WTC11 (cell line): ENCODE data around the gene USP44. TPM values are rescaled to one million over a fixed set of nuclear protein-coding genes. Genes with fewer than 3 reads are reported as not detected.

ENCODE experiments used
- JAZF1 ChIP-seq: fragments of 250-450 bp; sonication (Bioruptor Pico); IDR thresholded peaks from 2 replicates; pipeline ENCODE4 v1.9.0; 2021; ENCODE audit warnings: moderate library complexity, mild to moderate bottlenecking, inconsistent platforms
- KAT7 ChIP-seq: sonication (generic); formaldehyde crosslinking; IDR thresholded peaks from 2 replicates; pipeline ENCODE4 v1.8.1; 2023; ENCODE audit warnings: missing genetic modification reagents, mild to moderate bottlenecking, borderline replicate concordance
- TEAD1 ChIP-seq: sonication (generic); formaldehyde crosslinking; IDR thresholded peaks from 2 replicates; pipeline ENCODE4 v1.8.0; 2022; ENCODE audit warnings: mild to moderate bottlenecking, missing genetic modification reagents
- ZNF416 ChIP-seq: fragments of 250-450 bp; sonication (Bioruptor Pico); IDR thresholded peaks from 2 replicates; pipeline ENCODE4 v1.9.0; 2021; ENCODE audit warnings: mild to moderate bottlenecking, inconsistent platforms
- total RNA-seq: library from RNA; stranded (reverse); gene quantifications from 3 replicates; pipeline ENCODE4 v1.2.3, GENCODE V29; 2021
- TF ChIP-seq, protein P1 (sequence below): sonication (generic); formaldehyde crosslinking; IDR thresholded peaks from 2 replicates; pipeline ENCODE4 v1.8.1; 2023; ENCODE audit warnings: mild to moderate bottlenecking, missing genetic modification reagents, borderline replicate concordance
- TF ChIP-seq, protein P2 (sequence below): fragments of 250-450 bp; sonication (Bioruptor Pico); IDR thresholded peaks from 2 replicates; pipeline ENCODE4 v1.9.0; 2021; ENCODE audit warnings: mild to moderate bottlenecking
- TF ChIP-seq, protein P3 (sequence below): sonication (generic); formaldehyde crosslinking; IDR thresholded peaks from 2 replicates; pipeline ENCODE4 v1.8.0; 2022; ENCODE audit warnings: missing genetic modification reagents
- TF ChIP-seq, protein P4 (sequence below): sonication (generic); formaldehyde crosslinking; IDR thresholded peaks from 2 replicates; pipeline ENCODE4 v1.8.0; 2022; ENCODE audit warnings: mild to moderate bottlenecking, missing genetic modification reagents
- TF ChIP-seq, protein P5 (sequence below): fragments of 250-450 bp; sonication (Bioruptor Pico); IDR thresholded peaks from 2 replicates; pipeline ENCODE4 v2.1.2; 2022; ENCODE audit warnings: mild to moderate bottlenecking, moderate library complexity
- TF ChIP-seq, protein P6 (sequence below): sonication (generic); formaldehyde crosslinking; IDR thresholded peaks from 2 replicates; pipeline ENCODE4 v1.8.0; 2023; ENCODE audit warnings: missing genetic modification reagents, mild to moderate bottlenecking, borderline replicate concordance
- TF ChIP-seq, protein P7 (sequence below): fragments of 200-600 bp; IDR thresholded peaks from 2 replicates; pipeline ENCODE4 v1.8.0; 2022; ENCODE audit warnings: antibody characterized with exemption
- TF ChIP-seq, protein P8 (sequence below): sonication (generic); formaldehyde crosslinking; IDR thresholded peaks from 2 replicates; pipeline ENCODE4 v1.8.1; 2023; ENCODE audit warnings: mild to moderate bottlenecking, missing genetic modification reagents

The USP44 gene
- total RNA-seq, 1 experiment from 2014 or later = 93.4 TPM

DNA sequence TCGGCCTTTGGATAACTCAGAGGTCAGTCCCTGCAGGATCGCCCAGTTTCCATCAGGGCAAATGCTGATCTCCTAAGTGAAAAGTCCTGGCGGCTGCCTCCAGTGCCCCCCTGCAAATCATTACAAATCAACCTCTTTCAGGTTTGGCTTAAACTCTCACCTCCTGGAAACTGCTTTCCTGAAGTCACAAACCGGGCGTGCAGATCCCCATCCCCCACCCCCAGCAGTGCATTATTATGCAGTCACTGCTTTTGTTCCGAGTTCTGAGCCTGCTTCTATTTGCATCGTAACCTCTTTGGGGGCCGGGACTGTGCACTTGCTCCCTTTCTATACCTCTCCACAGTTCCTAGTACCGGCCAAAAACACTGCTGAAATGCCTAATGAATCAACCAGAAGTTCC lies at the start of gene USP44 (continued):
- TF ChIP-seq, protein P1, sequence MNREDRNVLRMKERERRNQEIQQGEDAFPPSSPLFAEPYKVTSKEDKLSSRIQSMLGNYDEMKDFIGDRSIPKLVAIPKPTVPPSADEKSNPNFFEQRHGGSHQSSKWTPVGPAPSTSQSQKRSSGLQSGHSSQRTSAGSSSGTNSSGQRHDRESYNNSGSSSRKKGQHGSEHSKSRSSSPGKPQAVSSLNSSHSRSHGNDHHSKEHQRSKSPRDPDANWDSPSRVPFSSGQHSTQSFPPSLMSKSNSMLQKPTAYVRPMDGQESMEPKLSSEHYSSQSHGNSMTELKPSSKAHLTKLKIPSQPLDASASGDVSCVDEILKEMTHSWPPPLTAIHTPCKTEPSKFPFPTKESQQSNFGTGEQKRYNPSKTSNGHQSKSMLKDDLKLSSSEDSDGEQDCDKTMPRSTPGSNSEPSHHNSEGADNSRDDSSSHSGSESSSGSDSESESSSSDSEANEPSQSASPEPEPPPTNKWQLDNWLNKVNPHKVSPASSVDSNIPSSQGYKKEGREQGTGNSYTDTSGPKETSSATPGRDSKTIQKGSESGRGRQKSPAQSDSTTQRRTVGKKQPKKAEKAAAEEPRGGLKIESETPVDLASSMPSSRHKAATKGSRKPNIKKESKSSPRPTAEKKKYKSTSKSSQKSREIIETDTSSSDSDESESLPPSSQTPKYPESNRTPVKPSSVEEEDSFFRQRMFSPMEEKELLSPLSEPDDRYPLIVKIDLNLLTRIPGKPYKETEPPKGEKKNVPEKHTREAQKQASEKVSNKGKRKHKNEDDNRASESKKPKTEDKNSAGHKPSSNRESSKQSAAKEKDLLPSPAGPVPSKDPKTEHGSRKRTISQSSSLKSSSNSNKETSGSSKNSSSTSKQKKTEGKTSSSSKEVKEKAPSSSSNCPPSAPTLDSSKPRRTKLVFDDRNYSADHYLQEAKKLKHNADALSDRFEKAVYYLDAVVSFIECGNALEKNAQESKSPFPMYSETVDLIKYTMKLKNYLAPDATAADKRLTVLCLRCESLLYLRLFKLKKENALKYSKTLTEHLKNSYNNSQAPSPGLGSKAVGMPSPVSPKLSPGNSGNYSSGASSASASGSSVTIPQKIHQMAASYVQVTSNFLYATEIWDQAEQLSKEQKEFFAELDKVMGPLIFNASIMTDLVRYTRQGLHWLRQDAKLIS = peak; percentile 87; the same call in 1 of the 2 replicates
- TF ChIP-seq, protein P2, sequence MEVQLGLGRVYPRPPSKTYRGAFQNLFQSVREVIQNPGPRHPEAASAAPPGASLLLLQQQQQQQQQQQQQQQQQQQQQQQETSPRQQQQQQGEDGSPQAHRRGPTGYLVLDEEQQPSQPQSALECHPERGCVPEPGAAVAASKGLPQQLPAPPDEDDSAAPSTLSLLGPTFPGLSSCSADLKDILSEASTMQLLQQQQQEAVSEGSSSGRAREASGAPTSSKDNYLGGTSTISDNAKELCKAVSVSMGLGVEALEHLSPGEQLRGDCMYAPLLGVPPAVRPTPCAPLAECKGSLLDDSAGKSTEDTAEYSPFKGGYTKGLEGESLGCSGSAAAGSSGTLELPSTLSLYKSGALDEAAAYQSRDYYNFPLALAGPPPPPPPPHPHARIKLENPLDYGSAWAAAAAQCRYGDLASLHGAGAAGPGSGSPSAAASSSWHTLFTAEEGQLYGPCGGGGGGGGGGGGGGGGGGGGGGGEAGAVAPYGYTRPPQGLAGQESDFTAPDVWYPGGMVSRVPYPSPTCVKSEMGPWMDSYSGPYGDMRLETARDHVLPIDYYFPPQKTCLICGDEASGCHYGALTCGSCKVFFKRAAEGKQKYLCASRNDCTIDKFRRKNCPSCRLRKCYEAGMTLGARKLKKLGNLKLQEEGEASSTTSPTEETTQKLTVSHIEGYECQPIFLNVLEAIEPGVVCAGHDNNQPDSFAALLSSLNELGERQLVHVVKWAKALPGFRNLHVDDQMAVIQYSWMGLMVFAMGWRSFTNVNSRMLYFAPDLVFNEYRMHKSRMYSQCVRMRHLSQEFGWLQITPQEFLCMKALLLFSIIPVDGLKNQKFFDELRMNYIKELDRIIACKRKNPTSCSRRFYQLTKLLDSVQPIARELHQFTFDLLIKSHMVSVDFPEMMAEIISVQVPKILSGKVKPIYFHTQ (CRISPR knock-in tag) = no peak
- TF ChIP-seq, protein P3, sequence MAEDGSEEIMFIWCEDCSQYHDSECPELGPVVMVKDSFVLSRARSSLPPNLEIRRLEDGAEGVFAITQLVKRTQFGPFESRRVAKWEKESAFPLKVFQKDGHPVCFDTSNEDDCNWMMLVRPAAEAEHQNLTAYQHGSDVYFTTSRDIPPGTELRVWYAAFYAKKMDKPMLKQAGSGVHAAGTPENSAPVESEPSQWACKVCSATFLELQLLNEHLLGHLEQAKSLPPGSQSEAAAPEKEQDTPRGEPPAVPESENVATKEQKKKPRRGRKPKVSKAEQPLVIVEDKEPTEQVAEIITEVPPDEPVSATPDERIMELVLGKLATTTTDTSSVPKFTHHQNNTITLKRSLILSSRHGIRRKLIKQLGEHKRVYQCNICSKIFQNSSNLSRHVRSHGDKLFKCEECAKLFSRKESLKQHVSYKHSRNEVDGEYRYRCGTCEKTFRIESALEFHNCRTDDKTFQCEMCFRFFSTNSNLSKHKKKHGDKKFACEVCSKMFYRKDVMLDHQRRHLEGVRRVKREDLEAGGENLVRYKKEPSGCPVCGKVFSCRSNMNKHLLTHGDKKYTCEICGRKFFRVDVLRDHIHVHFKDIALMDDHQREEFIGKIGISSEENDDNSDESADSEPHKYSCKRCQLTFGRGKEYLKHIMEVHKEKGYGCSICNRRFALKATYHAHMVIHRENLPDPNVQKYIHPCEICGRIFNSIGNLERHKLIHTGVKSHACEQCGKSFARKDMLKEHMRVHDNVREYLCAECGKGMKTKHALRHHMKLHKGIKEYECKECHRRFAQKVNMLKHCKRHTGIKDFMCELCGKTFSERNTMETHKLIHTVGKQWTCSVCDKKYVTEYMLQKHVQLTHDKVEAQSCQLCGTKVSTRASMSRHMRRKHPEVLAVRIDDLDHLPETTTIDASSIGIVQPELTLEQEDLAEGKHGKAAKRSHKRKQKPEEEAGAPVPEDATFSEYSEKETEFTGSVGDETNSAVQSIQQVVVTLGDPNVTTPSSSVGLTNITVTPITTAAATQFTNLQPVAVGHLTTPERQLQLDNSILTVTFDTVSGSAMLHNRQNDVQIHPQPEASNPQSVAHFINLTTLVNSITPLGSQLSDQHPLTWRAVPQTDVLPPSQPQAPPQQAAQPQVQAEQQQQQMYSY = no peak
- TF ChIP-seq KAT7 (CRISPR knock-in tag) = peak; percentile 50; the same call in 1 of the 2 replicates
- no peak for TF ChIP-seq ZNF416 (CRISPR knock-in tag)
- TF ChIP-seq, protein P4, sequence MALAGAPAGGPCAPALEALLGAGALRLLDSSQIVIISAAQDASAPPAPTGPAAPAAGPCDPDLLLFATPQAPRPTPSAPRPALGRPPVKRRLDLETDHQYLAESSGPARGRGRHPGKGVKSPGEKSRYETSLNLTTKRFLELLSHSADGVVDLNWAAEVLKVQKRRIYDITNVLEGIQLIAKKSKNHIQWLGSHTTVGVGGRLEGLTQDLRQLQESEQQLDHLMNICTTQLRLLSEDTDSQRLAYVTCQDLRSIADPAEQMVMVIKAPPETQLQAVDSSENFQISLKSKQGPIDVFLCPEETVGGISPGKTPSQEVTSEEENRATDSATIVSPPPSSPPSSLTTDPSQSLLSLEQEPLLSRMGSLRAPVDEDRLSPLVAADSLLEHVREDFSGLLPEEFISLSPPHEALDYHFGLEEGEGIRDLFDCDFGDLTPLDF (CRISPR knock-in tag) = 0 out of 2 replicates have a peak, but pooled peaks have one; percentile 32
- TF ChIP-seq, protein P5, sequence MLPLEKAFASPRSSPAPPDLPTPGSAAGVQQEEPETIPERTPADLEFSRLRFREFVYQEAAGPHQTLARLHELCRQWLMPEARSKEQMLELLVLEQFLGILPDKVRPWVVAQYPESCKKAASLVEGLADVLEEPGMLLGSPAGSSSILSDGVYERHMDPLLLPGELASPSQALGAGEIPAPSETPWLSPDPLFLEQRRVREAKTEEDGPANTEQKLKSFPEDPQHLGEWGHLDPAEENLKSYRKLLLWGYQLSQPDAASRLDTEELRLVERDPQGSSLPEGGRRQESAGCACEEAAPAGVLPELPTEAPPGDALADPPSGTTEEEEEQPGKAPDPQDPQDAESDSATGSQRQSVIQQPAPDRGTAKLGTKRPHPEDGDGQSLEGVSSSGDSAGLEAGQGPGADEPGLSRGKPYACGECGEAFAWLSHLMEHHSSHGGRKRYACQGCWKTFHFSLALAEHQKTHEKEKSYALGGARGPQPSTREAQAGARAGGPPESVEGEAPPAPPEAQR = no peak
- TF ChIP-seq, protein P6, sequence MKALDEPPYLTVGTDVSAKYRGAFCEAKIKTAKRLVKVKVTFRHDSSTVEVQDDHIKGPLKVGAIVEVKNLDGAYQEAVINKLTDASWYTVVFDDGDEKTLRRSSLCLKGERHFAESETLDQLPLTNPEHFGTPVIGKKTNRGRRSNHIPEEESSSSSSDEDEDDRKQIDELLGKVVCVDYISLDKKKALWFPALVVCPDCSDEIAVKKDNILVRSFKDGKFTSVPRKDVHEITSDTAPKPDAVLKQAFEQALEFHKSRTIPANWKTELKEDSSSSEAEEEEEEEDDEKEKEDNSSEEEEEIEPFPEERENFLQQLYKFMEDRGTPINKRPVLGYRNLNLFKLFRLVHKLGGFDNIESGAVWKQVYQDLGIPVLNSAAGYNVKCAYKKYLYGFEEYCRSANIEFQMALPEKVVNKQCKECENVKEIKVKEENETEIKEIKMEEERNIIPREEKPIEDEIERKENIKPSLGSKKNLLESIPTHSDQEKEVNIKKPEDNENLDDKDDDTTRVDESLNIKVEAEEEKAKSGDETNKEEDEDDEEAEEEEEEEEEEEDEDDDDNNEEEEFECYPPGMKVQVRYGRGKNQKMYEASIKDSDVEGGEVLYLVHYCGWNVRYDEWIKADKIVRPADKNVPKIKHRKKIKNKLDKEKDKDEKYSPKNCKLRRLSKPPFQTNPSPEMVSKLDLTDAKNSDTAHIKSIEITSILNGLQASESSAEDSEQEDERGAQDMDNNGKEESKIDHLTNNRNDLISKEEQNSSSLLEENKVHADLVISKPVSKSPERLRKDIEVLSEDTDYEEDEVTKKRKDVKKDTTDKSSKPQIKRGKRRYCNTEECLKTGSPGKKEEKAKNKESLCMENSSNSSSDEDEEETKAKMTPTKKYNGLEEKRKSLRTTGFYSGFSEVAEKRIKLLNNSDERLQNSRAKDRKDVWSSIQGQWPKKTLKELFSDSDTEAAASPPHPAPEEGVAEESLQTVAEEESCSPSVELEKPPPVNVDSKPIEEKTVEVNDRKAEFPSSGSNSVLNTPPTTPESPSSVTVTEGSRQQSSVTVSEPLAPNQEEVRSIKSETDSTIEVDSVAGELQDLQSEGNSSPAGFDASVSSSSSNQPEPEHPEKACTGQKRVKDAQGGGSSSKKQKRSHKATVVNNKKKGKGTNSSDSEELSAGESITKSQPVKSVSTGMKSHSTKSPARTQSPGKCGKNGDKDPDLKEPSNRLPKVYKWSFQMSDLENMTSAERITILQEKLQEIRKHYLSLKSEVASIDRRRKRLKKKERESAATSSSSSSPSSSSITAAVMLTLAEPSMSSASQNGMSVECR (CRISPR knock-in tag) = peak; percentile 34; the same call in 1 of the 2 replicates
- peak; percentile 75; the same call in 1 of the 2 replicates for TF ChIP-seq TEAD1
- TF ChIP-seq, protein P7, sequence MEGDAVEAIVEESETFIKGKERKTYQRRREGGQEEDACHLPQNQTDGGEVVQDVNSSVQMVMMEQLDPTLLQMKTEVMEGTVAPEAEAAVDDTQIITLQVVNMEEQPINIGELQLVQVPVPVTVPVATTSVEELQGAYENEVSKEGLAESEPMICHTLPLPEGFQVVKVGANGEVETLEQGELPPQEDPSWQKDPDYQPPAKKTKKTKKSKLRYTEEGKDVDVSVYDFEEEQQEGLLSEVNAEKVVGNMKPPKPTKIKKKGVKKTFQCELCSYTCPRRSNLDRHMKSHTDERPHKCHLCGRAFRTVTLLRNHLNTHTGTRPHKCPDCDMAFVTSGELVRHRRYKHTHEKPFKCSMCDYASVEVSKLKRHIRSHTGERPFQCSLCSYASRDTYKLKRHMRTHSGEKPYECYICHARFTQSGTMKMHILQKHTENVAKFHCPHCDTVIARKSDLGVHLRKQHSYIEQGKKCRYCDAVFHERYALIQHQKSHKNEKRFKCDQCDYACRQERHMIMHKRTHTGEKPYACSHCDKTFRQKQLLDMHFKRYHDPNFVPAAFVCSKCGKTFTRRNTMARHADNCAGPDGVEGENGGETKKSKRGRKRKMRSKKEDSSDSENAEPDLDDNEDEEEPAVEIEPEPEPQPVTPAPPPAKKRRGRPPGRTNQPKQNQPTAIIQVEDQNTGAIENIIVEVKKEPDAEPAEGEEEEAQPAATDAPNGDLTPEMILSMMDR = no peak
- no peak for TF ChIP-seq JAZF1 (CRISPR knock-in tag)
- TF ChIP-seq, protein P8, sequence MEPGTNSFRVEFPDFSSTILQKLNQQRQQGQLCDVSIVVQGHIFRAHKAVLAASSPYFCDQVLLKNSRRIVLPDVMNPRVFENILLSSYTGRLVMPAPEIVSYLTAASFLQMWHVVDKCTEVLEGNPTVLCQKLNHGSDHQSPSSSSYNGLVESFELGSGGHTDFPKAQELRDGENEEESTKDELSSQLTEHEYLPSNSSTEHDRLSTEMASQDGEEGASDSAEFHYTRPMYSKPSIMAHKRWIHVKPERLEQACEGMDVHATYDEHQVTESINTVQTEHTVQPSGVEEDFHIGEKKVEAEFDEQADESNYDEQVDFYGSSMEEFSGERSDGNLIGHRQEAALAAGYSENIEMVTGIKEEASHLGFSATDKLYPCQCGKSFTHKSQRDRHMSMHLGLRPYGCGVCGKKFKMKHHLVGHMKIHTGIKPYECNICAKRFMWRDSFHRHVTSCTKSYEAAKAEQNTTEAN = no peak
